ENCODE measurements around the gene RFFL.
"Not testable (repeated sequence)": the region's sequence is repeated elsewhere in the genome, so short reads cannot be mapped to it uniquely, and the experiment has no call there.

RFFL gene, protein sequence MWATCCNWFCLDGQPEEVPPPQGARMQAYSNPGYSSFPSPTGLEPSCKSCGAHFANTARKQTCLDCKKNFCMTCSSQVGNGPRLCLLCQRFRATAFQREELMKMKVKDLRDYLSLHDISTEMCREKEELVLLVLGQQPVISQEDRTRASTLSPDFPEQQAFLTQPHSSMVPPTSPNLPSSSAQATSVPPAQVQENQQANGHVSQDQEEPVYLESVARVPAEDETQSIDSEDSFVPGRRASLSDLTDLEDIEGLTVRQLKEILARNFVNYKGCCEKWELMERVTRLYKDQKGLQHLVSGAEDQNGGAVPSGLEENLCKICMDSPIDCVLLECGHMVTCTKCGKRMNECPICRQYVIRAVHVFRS

DNA sequence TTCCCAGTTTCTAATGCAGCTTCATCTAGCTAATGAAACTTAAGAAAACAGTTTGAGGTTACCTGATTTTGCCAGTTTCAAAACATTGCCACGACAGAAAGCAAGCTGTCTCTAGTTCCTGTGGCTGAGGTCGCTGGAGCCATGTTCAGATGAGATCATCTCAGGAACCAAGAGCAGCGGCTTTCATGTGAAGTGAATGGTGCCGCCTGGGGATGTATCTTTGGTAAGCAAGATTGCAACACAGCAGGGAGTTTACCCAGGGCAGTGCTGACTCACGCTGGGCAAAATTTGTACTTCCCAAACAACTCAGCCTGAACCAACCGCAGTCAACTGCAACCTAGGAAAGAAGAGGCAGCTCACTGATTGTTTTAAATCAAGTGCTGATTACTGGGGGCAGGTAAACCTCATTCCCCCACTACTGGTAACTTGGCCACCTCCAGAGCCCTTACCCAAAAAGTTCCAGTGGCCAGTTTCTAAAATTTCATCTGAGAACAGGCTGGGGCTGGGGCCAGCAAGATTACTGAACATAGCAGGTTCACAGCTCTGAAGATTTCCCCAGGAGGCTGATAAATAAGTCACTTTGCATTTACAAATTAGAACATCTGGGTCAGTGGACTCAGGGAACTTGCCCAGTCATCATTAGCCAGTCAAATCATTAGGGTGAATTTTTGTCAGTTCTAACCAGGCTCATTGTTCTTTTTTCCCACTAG, at the start of gene RFFL:
Gene RFFL (minus strand): TSS at position 194 of the 710 bp plus-strand sequence. CDS start 37,154 bp downstream, outside the sequence.
- Histone ChIP-seq H3F3A (ENCODE audit: insufficient read depth, low read length) (no peaks in the 10 kb centered on the region), H3K9me2 (ENCODE audit: low read depth, low read length) (no peaks in the 10 kb centered on the region), H3K27ac (ENCODE audit: low read depth, low read length, poor library complexity, severe bottlenecking) (no peak within 1 kb of the TSS), H2AFZ (ENCODE audit: low read length) (no peak within 1 kb of the TSS), H3K9me3 (ENCODE audit: low read length) (no peaks in the 10 kb centered on the region), H3K27me3 (ENCODE audit: insufficient read depth, low read length) (no peaks in the 10 kb centered on the region), H3K4me3 (ENCODE audit: low read depth, low read length, poor library complexity, severe bottlenecking) (no peak within 1 kb of the TSS), H3K4me2 (ENCODE audit: low read length) (peak within 1 kb of the TSS; percentile 19; the same call in 1 of the 2 replicates), H3K9ac (ENCODE audit: low read length) (no peak within 1 kb of the TSS), H3K4me1 (ENCODE audit: insufficient read depth, low read length, severe bottlenecking) (peaks cover 9% of the 10 kb centered on the region), H4K20me1 (ENCODE audit: insufficient read depth, low read length) (no peaks in the 10 kb centered on the region), H3K79me2 (ENCODE audit: insufficient read depth, low read length) (no peaks in the 10 kb centered on the region), H3K36me3 (ENCODE audit: insufficient read depth, low read length) (no peaks in the 10 kb centered on the region; the same call in 1 of the 2 replicates)
- TF ChIP-seq, protein P1, sequence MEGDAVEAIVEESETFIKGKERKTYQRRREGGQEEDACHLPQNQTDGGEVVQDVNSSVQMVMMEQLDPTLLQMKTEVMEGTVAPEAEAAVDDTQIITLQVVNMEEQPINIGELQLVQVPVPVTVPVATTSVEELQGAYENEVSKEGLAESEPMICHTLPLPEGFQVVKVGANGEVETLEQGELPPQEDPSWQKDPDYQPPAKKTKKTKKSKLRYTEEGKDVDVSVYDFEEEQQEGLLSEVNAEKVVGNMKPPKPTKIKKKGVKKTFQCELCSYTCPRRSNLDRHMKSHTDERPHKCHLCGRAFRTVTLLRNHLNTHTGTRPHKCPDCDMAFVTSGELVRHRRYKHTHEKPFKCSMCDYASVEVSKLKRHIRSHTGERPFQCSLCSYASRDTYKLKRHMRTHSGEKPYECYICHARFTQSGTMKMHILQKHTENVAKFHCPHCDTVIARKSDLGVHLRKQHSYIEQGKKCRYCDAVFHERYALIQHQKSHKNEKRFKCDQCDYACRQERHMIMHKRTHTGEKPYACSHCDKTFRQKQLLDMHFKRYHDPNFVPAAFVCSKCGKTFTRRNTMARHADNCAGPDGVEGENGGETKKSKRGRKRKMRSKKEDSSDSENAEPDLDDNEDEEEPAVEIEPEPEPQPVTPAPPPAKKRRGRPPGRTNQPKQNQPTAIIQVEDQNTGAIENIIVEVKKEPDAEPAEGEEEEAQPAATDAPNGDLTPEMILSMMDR (IDR thresholded peaks at IDR 0.05; ENCODE audit: low read length): no peak; the same call in 1 of the 2 replicates
- no peak for TF ChIP-seq EZH2 (IDR thresholded peaks at IDR 0.05; ENCODE audit: borderline replicate concordance, low read length)

DNA sequence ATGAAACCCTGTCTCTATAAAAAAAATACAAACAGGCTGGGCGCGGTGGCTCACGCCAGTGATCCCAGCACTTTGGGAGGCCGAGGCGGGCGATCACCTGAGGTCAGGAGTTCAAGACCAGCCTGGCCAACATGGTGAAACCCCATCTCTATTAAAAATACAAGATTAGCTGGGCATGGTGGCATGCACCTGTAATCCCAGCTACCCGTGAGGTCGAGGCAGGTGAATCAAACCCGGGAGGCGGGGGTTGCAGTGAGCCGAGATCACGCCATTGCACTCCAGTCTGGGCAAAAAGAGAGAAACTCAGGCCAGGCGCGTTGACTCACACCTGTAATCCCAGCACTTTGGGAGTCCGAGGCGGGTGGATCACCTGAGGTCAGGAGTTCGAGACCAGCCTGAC, 47.3 kb upstream of the RFFL start:
- not testable (repeated sequence) for H3K9me3 ChIP-seq (ENCODE audit: low read length); H2AFZ ChIP-seq (ENCODE audit: low read length); H3K79me2 ChIP-seq (ENCODE audit: insufficient read depth, low read length); H3F3A ChIP-seq (ENCODE audit: insufficient read depth, low read length); H3K9me2 ChIP-seq (ENCODE audit: low read depth, low read length); H3K27ac ChIP-seq (ENCODE audit: low read depth, low read length, poor library complexity, severe bottlenecking); H3K27me3 ChIP-seq (ENCODE audit: insufficient read depth, low read length); H4K20me1 ChIP-seq (ENCODE audit: insufficient read depth, low read length); H3K4me3 ChIP-seq (ENCODE audit: low read depth, low read length, poor library complexity, severe bottlenecking); H3K9ac ChIP-seq (ENCODE audit: low read length); H3K4me1 ChIP-seq (ENCODE audit: insufficient read depth, low read length, severe bottlenecking); H3K4me2 ChIP-seq (ENCODE audit: low read length)
- peaks cover 15% of the 10 kb centered on the region for H3K36me3 ChIP-seq (ENCODE audit: insufficient read depth, low read length)

DNA sequence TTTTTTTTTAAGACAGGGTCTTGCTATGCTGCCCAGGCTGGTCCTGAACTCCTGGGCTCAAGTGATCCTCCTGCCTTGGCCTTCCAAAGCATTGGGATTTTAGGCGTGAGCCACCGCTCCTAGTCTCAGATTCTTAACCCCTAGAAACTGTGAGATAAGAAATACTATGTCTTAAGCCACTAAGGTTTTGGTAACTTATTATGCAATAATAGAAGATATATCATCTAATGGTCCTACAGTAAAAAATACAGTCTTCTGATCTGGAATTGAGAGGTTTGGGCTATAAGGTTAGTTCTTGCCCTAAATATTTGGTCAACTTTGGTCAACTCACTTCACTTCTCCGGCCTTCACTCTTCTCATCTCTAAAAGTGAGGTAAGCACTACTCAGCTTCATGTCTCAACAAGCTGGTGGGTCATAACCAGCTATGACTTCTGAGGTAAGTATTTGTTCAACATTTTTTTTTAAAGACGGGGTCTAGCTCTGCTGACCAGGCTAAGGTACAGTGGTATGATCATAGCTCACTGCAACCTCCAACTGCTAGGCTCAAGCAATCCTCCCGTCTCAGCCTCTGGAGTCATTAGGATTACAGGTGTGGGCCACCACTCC, 41.4 kb upstream of the RFFL start:
- Histone ChIP-seq H3F3A (ENCODE audit: insufficient read depth, low read length) (no peaks in the 10 kb centered on the region), H3K9ac (ENCODE audit: low read length) (no peak overlapping the region), H3K27me3 (ENCODE audit: insufficient read depth, low read length) (no peaks in the 10 kb centered on the region), H3K9me2 (ENCODE audit: low read depth, low read length) (no peaks in the 10 kb centered on the region), H3K79me2 (ENCODE audit: insufficient read depth, low read length) (no peaks in the 10 kb centered on the region), H4K20me1 (ENCODE audit: insufficient read depth, low read length) (no peaks in the 10 kb centered on the region), H3K4me3 (ENCODE audit: low read depth, low read length, poor library complexity, severe bottlenecking) (no peak overlapping the region), H3K36me3 (ENCODE audit: insufficient read depth, low read length) (peaks cover 57% of the 10 kb centered on the region), H3K4me2 (ENCODE audit: low read length) (no peak overlapping the region), H3K27ac (ENCODE audit: low read depth, low read length, poor library complexity, severe bottlenecking) (no peak overlapping the region), H3K4me1 (ENCODE audit: insufficient read depth, low read length, severe bottlenecking) (no peaks in the 10 kb centered on the region), H3K9me3 (ENCODE audit: low read length) (no peaks in the 10 kb centered on the region), H2AFZ (ENCODE audit: low read length) (no peak overlapping the region)
- TF ChIP-seq, protein P1 (IDR thresholded peaks at IDR 0.05; ENCODE audit: low read length): no peak
- TF ChIP-seq EZH2 (IDR thresholded peaks at IDR 0.05; ENCODE audit: borderline replicate concordance, low read length): no peak
